RWPE2 (cell line): ENCODE results near the gene IL4I1.

Experiments
- ATAC-seq: fragments of 200-7000 bp; cut with Tn5 transposase; 3 replicates; pipeline ENCODE4 v1.9.1; 2021; ENCODE audit warnings: low read depth
- DNase-seq: peaks from one replicate; pipeline ENCODE4 v3.0.0-alpha.2; 2020; ENCODE audit warnings: low spot score
- H3K27ac ChIP-seq: fragments of 450-650 bp; 2 replicates; pipeline ENCODE4 v1.5.1; 2017; ENCODE audit warnings: mild to moderate bottlenecking; ENCODE audit not compliant: poor library complexity, severe bottlenecking
- H3K27me3 ChIP-seq: fragments of 250-450 bp; sonication (Bioruptor Pico); 2 replicates; pipeline ENCODE4 v1.5.1; 2021; ENCODE audit warnings: mild to moderate bottlenecking, moderate library complexity; ENCODE audit not compliant: insufficient read depth, poor library complexity, severe bottlenecking
- H3K36me3 ChIP-seq: fragments of 250-450 bp; sonication (Bioruptor Pico); 2 replicates; pipeline ENCODE4 v1.5.1; 2020; ENCODE audit warnings: low read depth, mild to moderate bottlenecking, moderate library complexity
- H3K4me1 ChIP-seq: fragments of 250-450 bp; sonication (Bioruptor Pico); 2 replicates; pipeline ENCODE4 v1.5.1; 2021; ENCODE audit warnings: mild to moderate bottlenecking, moderate library complexity; ENCODE audit not compliant: insufficient read depth, poor library complexity, severe bottlenecking
- H3K4me3 ChIP-seq: fragments of 250-450 bp; sonication (Bioruptor Pico); 2 replicates; pipeline ENCODE4 v1.5.1; 2021; ENCODE audit warnings: mild to moderate bottlenecking, moderate library complexity; ENCODE audit not compliant: severe bottlenecking
- H3K9me3 ChIP-seq: fragments of 250-450 bp; sonication (Bioruptor Pico); 2 replicates; pipeline ENCODE4 v1.5.1; 2021; ENCODE audit warnings: mild to moderate bottlenecking, moderate library complexity; ENCODE audit not compliant: severe bottlenecking
- CTCF ChIP-seq: fragments of 450-650 bp; IDR thresholded peaks from one replicate; pipeline ENCODE4 v1.5.1; 2017; ENCODE audit warnings: mild to moderate bottlenecking, moderate library complexity; ENCODE audit not compliant: poor library complexity, severe bottlenecking

The IL4I1 gene

DNA sequence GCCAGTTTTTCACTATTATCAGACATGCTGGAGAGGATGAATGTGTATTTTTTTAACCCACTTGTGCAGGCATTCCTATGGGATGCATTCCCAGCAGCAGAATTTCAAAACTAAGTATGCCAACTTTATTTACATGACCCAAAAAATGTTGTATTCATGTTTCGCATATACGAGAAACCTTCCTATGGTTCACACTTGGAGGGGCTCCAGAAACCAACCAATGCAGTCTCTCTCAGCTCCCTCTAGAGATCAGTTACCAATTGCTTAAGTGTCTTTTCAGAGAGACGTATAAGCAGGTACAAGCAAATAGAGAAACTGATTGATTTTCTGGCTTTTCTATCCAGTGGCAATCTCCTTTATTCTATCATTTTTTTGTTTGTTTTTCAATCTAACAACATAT, 51.3 kb downstream of the IL4I1 start:
- Histone ChIP-seq H3K4me3 (no peak overlapping the region), H3K27ac (no peak overlapping the region), H3K9me3 (no peaks in the 10 kb centered on the region), H3K4me1 (peaks cover 12% of the 10 kb centered on the region), H3K27me3 (no peaks in the 10 kb centered on the region), H3K36me3 (peaks cover 3% of the 10 kb centered on the region; the same call in 1 of the 2 replicates)
- DNase-seq (no peak), ATAC-seq (no peak)
- no peak for TF ChIP-seq CTCF

- H3K36me3 ChIP-seq = peaks cover 12% of the 10 kb centered on the region; the same call in 1 of the 2 replicates
- H3K27ac ChIP-seq = no peak overlapping the region
- DNase-seq = no peak
- H3K4me3 ChIP-seq = no peak overlapping the region
- ATAC-seq = no peak
- no peak for TF ChIP-seq CTCF
- H3K4me1 ChIP-seq = peaks cover 12% of the 10 kb centered on the region
- H3K27me3 ChIP-seq = no peaks in the 10 kb centered on the region
- H3K9me3 ChIP-seq = no peaks in the 10 kb centered on the region
These were observed 52.3 kb downstream of the IL4I1 start for GRCh38 chr19:49844138-49845095.

DNA sequence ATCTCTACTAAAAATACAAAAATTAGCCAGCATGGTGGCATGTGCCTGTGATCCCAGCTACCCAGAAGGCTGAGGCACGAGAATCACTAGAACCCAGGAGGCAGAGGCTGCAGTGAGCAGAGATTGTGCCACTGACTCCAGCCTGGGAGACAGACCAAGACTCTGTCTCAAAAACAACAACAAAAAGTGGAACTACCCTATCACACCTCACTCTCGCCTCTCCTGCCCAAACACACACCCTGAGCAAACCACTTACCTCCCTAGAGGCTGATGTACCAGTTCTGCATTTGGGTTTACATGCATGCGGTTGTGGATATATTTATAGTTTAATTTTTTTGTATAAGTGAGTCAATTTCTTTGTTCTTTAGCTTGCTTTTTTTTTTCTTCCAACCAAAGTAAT, 53.4 kb downstream of the IL4I1 start:
- peaks cover 5% of the 10 kb centered on the region for H3K4me1 ChIP-seq
- TF ChIP-seq CTCF = no peak
- DNase-seq (no peak), ATAC-seq (no peak)
- no peaks in the 10 kb centered on the region for H3K27me3 ChIP-seq
- H3K27ac ChIP-seq = no peak overlapping the region
- H3K9me3 ChIP-seq = no peaks in the 10 kb centered on the region
- H3K36me3 ChIP-seq = peaks cover 21% of the 10 kb centered on the region; the same call in 1 of the 2 replicates
- no peak overlapping the region for H3K4me3 ChIP-seq

DNA sequence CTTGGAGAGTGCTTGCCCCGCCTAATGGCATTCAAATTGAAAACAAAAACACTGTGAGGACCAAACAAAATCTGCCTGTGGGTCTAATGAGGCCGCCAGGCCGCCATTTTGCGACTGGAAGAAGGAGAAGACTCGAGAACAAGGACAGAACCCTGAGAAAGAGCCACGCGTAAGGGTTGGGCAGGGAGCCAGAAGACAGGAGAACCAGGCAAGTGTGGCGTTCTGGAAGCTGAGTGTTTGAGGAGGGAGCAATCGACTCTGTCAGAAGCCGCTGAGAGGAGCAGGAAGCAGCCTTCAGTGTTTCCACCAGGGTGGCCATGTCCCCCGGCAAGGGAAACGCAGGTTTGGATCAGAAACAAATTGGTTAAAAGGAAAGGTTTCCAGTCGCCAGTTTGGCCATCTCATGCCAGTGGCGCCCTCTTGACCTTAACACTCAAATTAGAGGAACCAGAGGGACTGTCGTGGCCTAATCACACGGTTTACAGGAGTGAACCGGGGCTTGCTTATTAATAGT, 55.9 kb downstream of the IL4I1 start:
- H3K27ac ChIP-seq = no peak overlapping the region
- peaks cover 34% of the 10 kb centered on the region for H3K36me3 ChIP-seq
- DNase-seq (no peak), ATAC-seq (no peak)
- no peaks in the 10 kb centered on the region for H3K27me3 ChIP-seq
- no peak overlapping the region for H3K4me3 ChIP-seq
- no peaks in the 10 kb centered on the region for H3K9me3 ChIP-seq
- no peaks in the 10 kb centered on the region for H3K4me1 ChIP-seq
- TF ChIP-seq CTCF = no peak

DNA sequence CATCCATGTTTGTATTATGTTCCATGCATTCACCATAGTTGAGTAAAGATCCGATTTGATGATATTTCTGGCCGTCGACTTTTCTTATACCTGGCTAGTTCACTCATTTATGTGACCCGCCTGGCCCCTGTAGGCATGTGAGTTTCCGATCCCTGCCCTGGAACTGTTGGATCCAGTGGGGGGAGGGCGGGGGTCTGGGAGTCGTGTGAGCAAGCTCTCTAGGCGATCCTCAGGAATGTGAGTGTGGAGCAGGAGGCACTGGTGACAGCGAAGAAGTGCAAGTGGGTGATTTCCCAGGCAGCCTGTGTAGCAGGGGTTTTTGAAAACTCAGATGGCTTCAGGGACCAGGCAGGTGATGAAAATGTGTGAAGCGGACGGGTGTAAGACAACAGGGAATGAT, 56.4 kb downstream of the IL4I1 start:
- peaks cover 35% of the 10 kb centered on the region for H3K36me3 ChIP-seq
- H3K4me1 ChIP-seq = no peaks in the 10 kb centered on the region

More for the DNA sequence above, 56.4 kb downstream of the IL4I1 start:
- no peak overlapping the region for H3K4me3 ChIP-seq
- ATAC-seq (no peak), DNase-seq (no peak)
- H3K27ac ChIP-seq = no peak overlapping the region
- TF ChIP-seq CTCF = no peak
- no peaks in the 10 kb centered on the region for H3K9me3 ChIP-seq
- no peaks in the 10 kb centered on the region for H3K27me3 ChIP-seq
